GM12878 (cell line): ENCODE data around the gene TNP2. TPM values are rescaled to one million over a fixed set of nuclear protein-coding genes. Genes with fewer than 3 reads are reported as not detected.

Experiments used
- BACH1 ChIP-seq: fragments of 450-650 bp; IDR thresholded peaks from 2 replicates; pipeline ENCODE4 v1.6.1; 2017; ENCODE audit warnings: mild to moderate bottlenecking, borderline replicate concordance
- BMI1 ChIP-seq: fragments of 450-650 bp; IDR thresholded peaks from 2 replicates; pipeline ENCODE4 v1.6.1; 2016; ENCODE audit warnings: mild to moderate bottlenecking, moderate library complexity, borderline replicate concordance
- BRCA1 ChIP-seq: IDR thresholded peaks from 2 replicates; pipeline ENCODE4 v1.6.1; 2011; ENCODE audit warnings: low read depth, low read length, improper control_type of control experiment
- CHD4 ChIP-seq: fragments of 200-600 bp; sonication (generic); IDR thresholded peaks from 2 replicates; pipeline ENCODE4 v1.6.1; 2016; ENCODE audit warnings: mild to moderate bottlenecking
- EGR1 ChIP-seq, 2 experiments: IDR thresholded peaks; 1 replicate in 1 of 2; 2 replicates in 1 of 2; pipeline ENCODE4 v1.6.1; 2011 to 2012; ENCODE audit warnings: low read depth in 2 of 2, low read length in 2 of 2, borderline replicate concordance in 1 of 2, mild to moderate bottlenecking in 1 of 2, moderate library complexity in 1 of 2
- HCFC1 ChIP-seq: fragments of 150-350 bp; IDR thresholded peaks from 2 replicates; pipeline ENCODE4 v1.6.1; 2014; ENCODE audit warnings: low read length
- KAT2A ChIP-seq: conservative IDR thresholded peaks from 2 replicates; pipeline ENCODE4 v1.6.1; 2011; ENCODE audit warnings: low read depth, low read length; ENCODE audit not compliant: control insufficient read depth
- MEF2A ChIP-seq: IDR thresholded peaks from 2 replicates; pipeline ENCODE4 v1.6.1; 2011; ENCODE audit warnings: low read depth, mild to moderate bottlenecking, low read length, moderate library complexity; ENCODE audit not compliant: insufficient read depth
- NFXL1 ChIP-seq: fragments of 450-650 bp; IDR thresholded peaks from 2 replicates; pipeline ENCODE4 v1.6.1; 2017; ENCODE audit warnings: antibody characterized with exemption, mild to moderate bottlenecking, borderline replicate concordance
- NFYA ChIP-seq: IDR thresholded peaks from 2 replicates; pipeline ENCODE4 v1.6.1; 2011; ENCODE audit warnings: low read depth, mild to moderate bottlenecking, low read length, improper control_type of control experiment, borderline replicate concordance
- NKRF ChIP-seq: fragments of 450-650 bp; conservative IDR thresholded peaks from 2 replicates; pipeline ENCODE4 v1.6.1; 2017; ENCODE audit warnings: mild to moderate bottlenecking, moderate library complexity
- POLR2AphosphoS5 ChIP-seq: IDR thresholded peaks from 2 replicates; pipeline ENCODE4 v1.6.1; 2011; ENCODE audit warnings: mild to moderate bottlenecking, low read length, inconsistent platforms
- TARDBP ChIP-seq: IDR thresholded peaks from 2 replicates; pipeline ENCODE4 v1.6.1; 2016; ENCODE audit warnings: borderline replicate concordance
- USF2 ChIP-seq: IDR thresholded peaks from 2 replicates; pipeline ENCODE4 v1.6.1; 2011; ENCODE audit warnings: low read depth, low read length, improper control_type of control experiment, borderline replicate concordance
- WRNIP1 ChIP-seq: IDR thresholded peaks from 2 replicates; pipeline ENCODE4 v1.6.1; 2011; ENCODE audit warnings: low read depth, low read length, improper control_type of control experiment, borderline replicate concordance
- polyA plus RNA-seq, 11 experiments: library from polyadenylated mRNA; depleted of rRNA in 4 of 11; unstranded in 6 of 11; stranded (reverse) in 5 of 11; fragments of >200 nt; fragmentation: Nextera tagmentation in 4 of 11; fragmentation: Illumina TruSeq in 1 of 11; extraction: Ambion mirVana in 4 of 11; extraction: Trizol in 1 of 11; gene quantifications; 1 replicate in 1 of 11; 2 replicates in 10 of 11; pipeline versions ENCODE4 v1.2.1 to v1.2.3, GENCODE V29; 2011 to 2016; ENCODE audit warnings: inconsistent platforms in 2 of 11, missing spikeins in 2 of 11, low read depth in 1 of 11
- total RNA-seq, 4 experiments: library from RNA; depleted of rRNA in 3 of 4; stranded (reverse); fragments of >200 nt in 3 of 4; fragmentation: Illumina TruSeq in 1 of 4; extraction: Trizol in 1 of 4; gene quantifications; 2 replicates each; pipeline versions ENCODE4 v1.2.1 to v1.2.3, GENCODE V29; 2013 to 2021
- TF ChIP-seq, protein P1 (sequence below), 3 experiments: IDR thresholded peaks in 2 of 3; conservative IDR thresholded peaks in 1 of 3; 2 replicates each; pipeline ENCODE4 v1.5.1; 2011; ENCODE audit warnings: low read depth in 3 of 3, low read length in 3 of 3, mild to moderate bottlenecking in 3 of 3, control low read depth in 2 of 3, moderate library complexity in 2 of 3, inconsistent platforms in 1 of 3, mixed read lengths in 1 of 3; ENCODE audit not compliant: control insufficient read depth in 2 of 3, insufficient read depth in 1 of 3; ENCODE audit errors: extremely low read depth in 1 of 3
- TF ChIP-seq, protein P2 (sequence below): fragments of 150-350 bp; IDR thresholded peaks from 2 replicates; pipeline ENCODE4 v1.6.1; 2014; ENCODE audit warnings: mild to moderate bottlenecking, low read depth, low read length
- TF ChIP-seq, protein P3 (sequence below): fragments of 450-650 bp; IDR thresholded peaks from 2 replicates; pipeline ENCODE4 v1.6.1; 2018; ENCODE audit warnings: mild to moderate bottlenecking, low read depth, moderate library complexity; ENCODE audit not compliant: partially characterized antibody
- TF ChIP-seq, protein P4 (sequence below): IDR thresholded peaks from 2 replicates; pipeline ENCODE4 v1.6.1; 2011; ENCODE audit warnings: low read depth, mild to moderate bottlenecking, low read length, moderate library complexity, borderline replicate concordance; ENCODE audit errors: extremely low read depth

The TNP2 gene
- total and polyA plus RNA-seq, 10 of the 15 experiments (the other 5 are each of a cell fraction or from before 2014, with no cell fraction given): not detected

GRCh38 chr16:11224096-11224893 is 44.8 kb downstream of the TNP2 start (continued):
- TF ChIP-seq MEF2A: no peak
- no peak; the same call in 1 of the 2 replicates for TF ChIP-seq BACH1
- no peak for TF ChIP-seq USF2
- no peak for TF ChIP-seq EGR1 (IDR thresholded peaks at IDR 0.05; ENCODE audit: borderline replicate concordance in 1 of 2, low read depth in 2 of 2, low read length in 2 of 2)
- TF ChIP-seq, protein P1, sequence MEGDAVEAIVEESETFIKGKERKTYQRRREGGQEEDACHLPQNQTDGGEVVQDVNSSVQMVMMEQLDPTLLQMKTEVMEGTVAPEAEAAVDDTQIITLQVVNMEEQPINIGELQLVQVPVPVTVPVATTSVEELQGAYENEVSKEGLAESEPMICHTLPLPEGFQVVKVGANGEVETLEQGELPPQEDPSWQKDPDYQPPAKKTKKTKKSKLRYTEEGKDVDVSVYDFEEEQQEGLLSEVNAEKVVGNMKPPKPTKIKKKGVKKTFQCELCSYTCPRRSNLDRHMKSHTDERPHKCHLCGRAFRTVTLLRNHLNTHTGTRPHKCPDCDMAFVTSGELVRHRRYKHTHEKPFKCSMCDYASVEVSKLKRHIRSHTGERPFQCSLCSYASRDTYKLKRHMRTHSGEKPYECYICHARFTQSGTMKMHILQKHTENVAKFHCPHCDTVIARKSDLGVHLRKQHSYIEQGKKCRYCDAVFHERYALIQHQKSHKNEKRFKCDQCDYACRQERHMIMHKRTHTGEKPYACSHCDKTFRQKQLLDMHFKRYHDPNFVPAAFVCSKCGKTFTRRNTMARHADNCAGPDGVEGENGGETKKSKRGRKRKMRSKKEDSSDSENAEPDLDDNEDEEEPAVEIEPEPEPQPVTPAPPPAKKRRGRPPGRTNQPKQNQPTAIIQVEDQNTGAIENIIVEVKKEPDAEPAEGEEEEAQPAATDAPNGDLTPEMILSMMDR (IDR thresholded peaks at IDR 0.05 in 2 of 3, conservative IDR thresholded peaks at IDR 0.05 in 1 of 3; ENCODE audit: control insufficient read depth in 2 of 3, extremely low read depth in 1 of 3, insufficient read depth in 1 of 3, low read depth in 3 of 3, low read length in 3 of 3): no peak
- TF ChIP-seq NKRF: no peak
- no peak for TF ChIP-seq BMI1
- no peak for TF ChIP-seq CHD4
- TF ChIP-seq NFXL1: no peak
- TF ChIP-seq WRNIP1: no peak
- TF ChIP-seq TARDBP: no peak
- no peak for TF ChIP-seq KAT2A
- no peak for TF ChIP-seq HCFC1
- TF ChIP-seq NFYA: no peak
- no peak for TF ChIP-seq POLR2AphosphoS5
- TF ChIP-seq, protein P2, sequence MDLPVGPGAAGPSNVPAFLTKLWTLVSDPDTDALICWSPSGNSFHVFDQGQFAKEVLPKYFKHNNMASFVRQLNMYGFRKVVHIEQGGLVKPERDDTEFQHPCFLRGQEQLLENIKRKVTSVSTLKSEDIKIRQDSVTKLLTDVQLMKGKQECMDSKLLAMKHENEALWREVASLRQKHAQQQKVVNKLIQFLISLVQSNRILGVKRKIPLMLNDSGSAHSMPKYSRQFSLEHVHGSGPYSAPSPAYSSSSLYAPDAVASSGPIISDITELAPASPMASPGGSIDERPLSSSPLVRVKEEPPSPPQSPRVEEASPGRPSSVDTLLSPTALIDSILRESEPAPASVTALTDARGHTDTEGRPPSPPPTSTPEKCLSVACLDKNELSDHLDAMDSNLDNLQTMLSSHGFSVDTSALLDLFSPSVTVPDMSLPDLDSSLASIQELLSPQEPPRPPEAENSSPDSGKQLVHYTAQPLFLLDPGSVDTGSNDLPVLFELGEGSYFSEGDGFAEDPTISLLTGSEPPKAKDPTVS: no peak
- TF ChIP-seq, protein P3, sequence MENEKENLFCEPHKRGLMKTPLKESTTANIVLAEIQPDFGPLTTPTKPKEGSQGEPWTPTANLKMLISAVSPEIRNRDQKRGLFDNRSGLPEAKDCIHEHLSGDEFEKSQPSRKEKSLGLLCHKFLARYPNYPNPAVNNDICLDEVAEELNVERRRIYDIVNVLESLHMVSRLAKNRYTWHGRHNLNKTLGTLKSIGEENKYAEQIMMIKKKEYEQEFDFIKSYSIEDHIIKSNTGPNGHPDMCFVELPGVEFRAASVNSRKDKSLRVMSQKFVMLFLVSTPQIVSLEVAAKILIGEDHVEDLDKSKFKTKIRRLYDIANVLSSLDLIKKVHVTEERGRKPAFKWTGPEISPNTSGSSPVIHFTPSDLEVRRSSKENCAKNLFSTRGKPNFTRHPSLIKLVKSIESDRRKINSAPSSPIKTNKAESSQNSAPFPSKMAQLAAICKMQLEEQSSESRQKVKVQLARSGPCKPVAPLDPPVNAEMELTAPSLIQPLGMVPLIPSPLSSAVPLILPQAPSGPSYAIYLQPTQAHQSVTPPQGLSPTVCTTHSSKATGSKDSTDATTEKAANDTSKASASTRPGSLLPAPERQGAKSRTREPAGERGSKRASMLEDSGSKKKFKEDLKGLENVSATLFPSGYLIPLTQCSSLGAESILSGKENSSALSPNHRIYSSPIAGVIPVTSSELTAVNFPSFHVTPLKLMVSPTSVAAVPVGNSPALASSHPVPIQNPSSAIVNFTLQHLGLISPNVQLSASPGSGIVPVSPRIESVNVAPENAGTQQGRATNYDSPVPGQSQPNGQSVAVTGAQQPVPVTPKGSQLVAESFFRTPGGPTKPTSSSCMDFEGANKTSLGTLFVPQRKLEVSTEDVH: no peak
- TF ChIP-seq, protein P4, sequence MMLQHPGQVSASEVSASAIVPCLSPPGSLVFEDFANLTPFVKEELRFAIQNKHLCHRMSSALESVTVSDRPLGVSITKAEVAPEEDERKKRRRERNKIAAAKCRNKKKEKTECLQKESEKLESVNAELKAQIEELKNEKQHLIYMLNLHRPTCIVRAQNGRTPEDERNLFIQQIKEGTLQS: no peak
- no peak for TF ChIP-seq BRCA1
